RWPE2 (cell line): Measurements from ENCODE around the gene C11orf86.
"Not testable (repeated sequence)": the region's sequence is repeated elsewhere in the genome, so short reads cannot be mapped to it uniquely, and the experiment has no call there.

Source experiments
- ATAC-seq: fragments of 200-7000 bp; cut with Tn5 transposase; 3 replicates; pipeline ENCODE4 v1.9.1; 2021; ENCODE audit warnings: low read depth
- DNase-seq: peaks from one replicate; pipeline ENCODE4 v3.0.0-alpha.2; 2020; ENCODE audit warnings: low spot score
- H3K27ac ChIP-seq: fragments of 450-650 bp; 2 replicates; pipeline ENCODE4 v1.5.1; 2017; ENCODE audit warnings: mild to moderate bottlenecking; ENCODE audit not compliant: poor library complexity, severe bottlenecking
- H3K27me3 ChIP-seq: fragments of 250-450 bp; sonication (Bioruptor Pico); 2 replicates; pipeline ENCODE4 v1.5.1; 2021; ENCODE audit warnings: mild to moderate bottlenecking, moderate library complexity; ENCODE audit not compliant: insufficient read depth, poor library complexity, severe bottlenecking
- H3K36me3 ChIP-seq: fragments of 250-450 bp; sonication (Bioruptor Pico); 2 replicates; pipeline ENCODE4 v1.5.1; 2020; ENCODE audit warnings: low read depth, mild to moderate bottlenecking, moderate library complexity
- H3K4me1 ChIP-seq: fragments of 250-450 bp; sonication (Bioruptor Pico); 2 replicates; pipeline ENCODE4 v1.5.1; 2021; ENCODE audit warnings: mild to moderate bottlenecking, moderate library complexity; ENCODE audit not compliant: insufficient read depth, poor library complexity, severe bottlenecking
- H3K4me3 ChIP-seq: fragments of 250-450 bp; sonication (Bioruptor Pico); 2 replicates; pipeline ENCODE4 v1.5.1; 2021; ENCODE audit warnings: mild to moderate bottlenecking, moderate library complexity; ENCODE audit not compliant: severe bottlenecking
- H3K9me3 ChIP-seq: fragments of 250-450 bp; sonication (Bioruptor Pico); 2 replicates; pipeline ENCODE4 v1.5.1; 2021; ENCODE audit warnings: mild to moderate bottlenecking, moderate library complexity; ENCODE audit not compliant: severe bottlenecking
- CTCF ChIP-seq: fragments of 450-650 bp; IDR thresholded peaks from one replicate; pipeline ENCODE4 v1.5.1; 2017; ENCODE audit warnings: mild to moderate bottlenecking, moderate library complexity; ENCODE audit not compliant: poor library complexity, severe bottlenecking

Gene C11orf86

DNA sequence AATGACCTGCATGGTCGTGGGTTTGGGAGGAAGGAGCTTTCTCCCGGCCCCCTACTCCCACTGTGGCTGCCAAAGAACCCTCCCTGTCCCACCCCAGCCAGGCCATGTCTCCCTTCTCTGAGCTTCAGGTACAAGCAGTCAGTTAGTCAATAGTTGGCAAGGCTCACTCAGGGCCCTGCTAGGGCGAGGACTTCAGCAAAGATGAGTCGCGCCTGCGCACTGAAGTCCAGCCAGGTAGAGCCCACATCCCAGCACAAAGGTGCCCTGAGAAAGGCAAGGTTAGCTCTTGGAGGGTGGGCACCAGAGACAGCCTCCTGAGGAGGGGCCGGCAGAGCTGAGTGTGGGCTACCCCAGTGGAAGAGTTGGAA, 11.1 kb downstream of the C11orf86 start:
- Histone ChIP-seq H3K27me3 (no peaks in the 10 kb centered on the region), H3K36me3 (no peaks in the 10 kb centered on the region), H3K4me3 (no peak overlapping the region), H3K27ac (no peak overlapping the region), H3K9me3 (no peaks in the 10 kb centered on the region), H3K4me1 (peaks cover 24% of the 10 kb centered on the region)
- TF ChIP-seq CTCF: no peak
- DNase-seq (no peak), ATAC-seq (peak; percentile 43; the same call in 1 of the 3 replicates)

- no peaks in the 10 kb centered on the region for H3K9me3 ChIP-seq
- H3K36me3 ChIP-seq: no peaks in the 10 kb centered on the region
- H3K27me3 ChIP-seq: no peaks in the 10 kb centered on the region
- H3K4me1 ChIP-seq: peaks cover 23% of the 10 kb centered on the region
- H3K4me3 ChIP-seq: no peak overlapping the region
- no peak for TF ChIP-seq CTCF
- ATAC-seq (no peak), DNase-seq (no peak)
- no peak overlapping the region for H3K27ac ChIP-seq
Observed at GRCh38 chr11:66987158-66987620, 12.1 kb downstream of the C11orf86 start.

GRCh38 chr11:66987924-66988637, 13.0 kb downstream of the C11orf86 start:
- H3K4me3 ChIP-seq: no peak overlapping the region
- DNase-seq: no peak
- H3K4me1 ChIP-seq: peaks cover 21% of the 10 kb centered on the region
- no peak for TF ChIP-seq CTCF
- H3K9me3 ChIP-seq: no peaks in the 10 kb centered on the region
- no peaks in the 10 kb centered on the region for H3K27me3 ChIP-seq
- no peaks in the 10 kb centered on the region for H3K36me3 ChIP-seq
- H3K27ac ChIP-seq: no peak overlapping the region
- no peak for ATAC-seq

DNA sequence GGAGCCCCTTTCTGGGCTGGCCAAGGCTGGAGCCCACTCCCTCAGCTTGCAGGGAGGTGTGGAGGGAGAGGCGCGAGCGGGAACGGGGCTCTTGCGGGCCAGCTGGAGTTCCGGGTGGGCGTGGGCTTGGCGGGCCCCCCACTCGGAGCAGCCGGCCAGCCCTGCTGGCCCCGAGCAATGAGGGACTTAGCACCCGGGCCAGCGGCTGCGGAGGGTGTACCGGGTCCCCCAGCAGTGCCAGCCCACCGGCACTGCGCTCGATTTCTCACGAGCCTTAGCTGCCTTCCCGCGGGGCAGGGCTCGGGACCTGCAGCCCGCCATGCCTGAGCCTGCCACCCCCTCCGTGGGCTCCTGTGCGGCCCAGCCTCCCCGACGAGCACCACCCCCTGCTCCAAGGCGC, 13.6 kb downstream of the C11orf86 start:
- H3K27me3 ChIP-seq, H3K4me3 ChIP-seq, DNase-seq, H3K27ac ChIP-seq, H3K36me3 ChIP-seq, ATAC-seq, H3K9me3 ChIP-seq: not testable (repeated sequence)
- peaks cover 17% of the 10 kb centered on the region for H3K4me1 ChIP-seq

DNA sequence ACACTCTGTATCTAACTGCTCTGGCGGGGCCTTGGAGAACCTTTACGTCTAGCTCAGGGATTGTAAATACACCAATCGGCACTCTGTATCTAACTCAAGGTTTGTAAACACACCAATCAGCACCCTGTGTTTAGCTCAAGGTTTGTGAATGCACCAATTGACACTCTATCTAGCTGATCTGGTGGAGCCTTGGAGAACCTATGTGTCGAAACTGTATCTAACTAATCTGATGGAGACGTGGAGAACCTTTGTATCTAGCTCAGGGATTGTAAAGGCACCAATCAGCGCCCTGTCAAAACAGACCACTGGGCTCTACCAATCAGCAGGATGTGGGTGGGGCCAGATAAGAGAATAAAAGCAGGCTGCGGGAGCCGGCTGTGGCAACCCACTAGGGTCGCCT, 14.3 kb downstream of the C11orf86 start:
- not testable (repeated sequence) for H3K4me3 ChIP-seq, H3K27ac ChIP-seq, DNase-seq, H3K36me3 ChIP-seq, H3K9me3 ChIP-seq, H3K27me3 ChIP-seq, ATAC-seq
- H3K4me1 ChIP-seq: peaks cover 11% of the 10 kb centered on the region

DNA sequence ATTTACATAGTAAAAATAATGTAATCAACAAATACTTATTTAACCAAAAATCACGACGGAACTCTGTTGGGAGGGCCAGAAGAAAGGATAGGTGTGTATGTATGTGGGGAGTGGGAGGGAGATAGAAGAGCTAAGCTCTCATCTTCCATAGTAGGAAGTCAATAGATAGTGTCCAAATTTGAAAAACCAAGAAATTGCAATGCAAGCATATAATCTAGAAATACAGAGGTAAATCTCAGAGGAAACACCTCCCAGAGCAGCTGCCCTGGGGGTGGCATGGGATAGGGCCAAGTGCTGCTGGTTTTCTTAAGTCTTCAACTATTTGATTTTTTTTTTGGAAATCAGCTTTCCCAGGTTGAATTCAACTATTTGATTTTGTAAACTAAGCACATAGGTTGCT, 16.9 kb downstream of the C11orf86 start:
- no peaks in the 10 kb centered on the region for H3K4me1 ChIP-seq
- H3K27ac ChIP-seq: no peak overlapping the region
- no peaks in the 10 kb centered on the region for H3K27me3 ChIP-seq
- TF ChIP-seq CTCF: no peak
- no peak for DNase-seq
- no peak overlapping the region for H3K4me3 ChIP-seq
- ATAC-seq: no peak
- H3K36me3 ChIP-seq: no peaks in the 10 kb centered on the region
- no peaks in the 10 kb centered on the region for H3K9me3 ChIP-seq
